DND-41 (cell line): ENCODE data around the gene SLC27A3.

ENCODE experiments used
- EZH2 ChIP-seq: IDR thresholded peaks from 3 replicates; pipeline ENCODE4 v1.6.1; 2012; ENCODE audit warnings: borderline replicate concordance, low read depth, mild to moderate bottlenecking, moderate library complexity, low read length, inconsistent platforms; ENCODE audit not compliant: severe bottlenecking
- TF ChIP-seq, protein P1 (sequence below): IDR thresholded peaks from 2 replicates; pipeline ENCODE4 v1.5.1; 2012; ENCODE audit warnings: borderline replicate concordance, low read length, moderate library complexity, mild to moderate bottlenecking; ENCODE audit not compliant: poor library complexity, severe bottlenecking; ENCODE audit errors: extremely low read depth

DNA sequence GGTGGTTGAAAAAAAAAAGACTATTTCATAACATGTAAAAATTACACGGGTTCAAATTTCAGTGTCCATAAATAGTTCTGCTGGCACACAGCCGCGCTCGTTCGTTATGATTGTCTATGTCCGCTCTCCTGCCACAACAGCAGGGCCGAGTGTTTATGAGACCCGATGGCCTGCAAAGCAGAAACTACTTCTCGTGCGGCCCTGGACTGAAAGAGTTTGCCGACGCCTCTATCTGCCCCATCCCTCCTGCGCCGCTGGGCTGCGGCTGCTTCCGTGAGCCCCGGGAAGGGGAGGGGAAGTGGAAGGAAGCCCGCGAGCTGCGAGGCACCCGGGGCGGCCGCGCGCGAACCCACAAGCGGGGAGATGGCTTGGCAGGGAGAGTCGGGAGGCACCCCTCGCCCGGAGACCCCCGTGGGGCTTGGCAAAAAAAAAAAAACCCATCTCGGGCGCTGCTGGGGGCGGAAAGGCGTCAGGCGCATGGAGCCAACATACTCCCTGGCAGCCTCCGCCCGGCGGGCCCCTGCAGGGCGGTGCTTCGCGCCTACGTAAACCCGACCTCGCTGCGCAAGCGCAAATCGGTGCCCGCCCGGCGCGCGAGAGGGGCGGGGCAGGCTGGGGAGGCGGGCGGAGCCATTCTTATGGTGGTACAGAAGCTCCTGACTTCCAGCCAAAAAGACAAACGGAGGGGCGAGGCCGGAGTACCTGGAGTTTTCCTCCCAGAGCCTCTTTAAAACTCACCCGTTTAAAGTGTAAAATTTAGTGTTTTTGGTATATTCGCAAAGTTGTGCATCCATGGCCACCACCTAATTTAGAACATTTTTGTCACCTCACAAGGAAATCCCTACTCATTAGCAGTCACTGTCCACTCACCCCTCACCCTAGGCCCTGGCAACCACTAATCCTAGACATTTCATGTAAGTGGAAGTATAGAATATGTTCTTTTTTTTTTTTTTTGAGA is 8.3 kb downstream of the SLC27A3 start:
- TF ChIP-seq, protein P1, sequence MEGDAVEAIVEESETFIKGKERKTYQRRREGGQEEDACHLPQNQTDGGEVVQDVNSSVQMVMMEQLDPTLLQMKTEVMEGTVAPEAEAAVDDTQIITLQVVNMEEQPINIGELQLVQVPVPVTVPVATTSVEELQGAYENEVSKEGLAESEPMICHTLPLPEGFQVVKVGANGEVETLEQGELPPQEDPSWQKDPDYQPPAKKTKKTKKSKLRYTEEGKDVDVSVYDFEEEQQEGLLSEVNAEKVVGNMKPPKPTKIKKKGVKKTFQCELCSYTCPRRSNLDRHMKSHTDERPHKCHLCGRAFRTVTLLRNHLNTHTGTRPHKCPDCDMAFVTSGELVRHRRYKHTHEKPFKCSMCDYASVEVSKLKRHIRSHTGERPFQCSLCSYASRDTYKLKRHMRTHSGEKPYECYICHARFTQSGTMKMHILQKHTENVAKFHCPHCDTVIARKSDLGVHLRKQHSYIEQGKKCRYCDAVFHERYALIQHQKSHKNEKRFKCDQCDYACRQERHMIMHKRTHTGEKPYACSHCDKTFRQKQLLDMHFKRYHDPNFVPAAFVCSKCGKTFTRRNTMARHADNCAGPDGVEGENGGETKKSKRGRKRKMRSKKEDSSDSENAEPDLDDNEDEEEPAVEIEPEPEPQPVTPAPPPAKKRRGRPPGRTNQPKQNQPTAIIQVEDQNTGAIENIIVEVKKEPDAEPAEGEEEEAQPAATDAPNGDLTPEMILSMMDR: no peak
- TF ChIP-seq EZH2: no peak
